IPS-18a (cell line): ENCODE results near the gene CASP9.
"Not testable (repeated sequence)": the region's sequence is repeated elsewhere in the genome, so short reads cannot be mapped to it uniquely, and the experiment has no call there.

Source experiments
- H3K27ac ChIP-seq: one replicate; pipeline ENCODE4 v1.5.1; 2013; ENCODE audit warnings: low read length
- H3K27me3 ChIP-seq: one replicate; pipeline ENCODE4 v1.6.1; 2013; ENCODE audit warnings: mild to moderate bottlenecking, low read length; ENCODE audit not compliant: control insufficient read depth, insufficient read depth
- H3K36me3 ChIP-seq: one replicate; pipeline ENCODE4 v1.6.1; 2013; ENCODE audit warnings: low read depth, low read length; ENCODE audit not compliant: control insufficient read depth
- H3K4me1 ChIP-seq: one replicate; pipeline ENCODE4 v1.6.1; 2013; ENCODE audit warnings: low read depth, low read length; ENCODE audit not compliant: control insufficient read depth
- H3K4me3 ChIP-seq: one replicate; pipeline ENCODE4 v1.5.1; 2013; ENCODE audit warnings: low read length
- H3K9ac ChIP-seq: one replicate; pipeline ENCODE4 v1.6.1; 2013; ENCODE audit warnings: mild to moderate bottlenecking, low read length, moderate library complexity
- H3K9me3 ChIP-seq: one replicate; pipeline ENCODE4 v1.6.1; 2013; ENCODE audit warnings: low read depth, low read length; ENCODE audit not compliant: control insufficient read depth

The CASP9 gene

DNA sequence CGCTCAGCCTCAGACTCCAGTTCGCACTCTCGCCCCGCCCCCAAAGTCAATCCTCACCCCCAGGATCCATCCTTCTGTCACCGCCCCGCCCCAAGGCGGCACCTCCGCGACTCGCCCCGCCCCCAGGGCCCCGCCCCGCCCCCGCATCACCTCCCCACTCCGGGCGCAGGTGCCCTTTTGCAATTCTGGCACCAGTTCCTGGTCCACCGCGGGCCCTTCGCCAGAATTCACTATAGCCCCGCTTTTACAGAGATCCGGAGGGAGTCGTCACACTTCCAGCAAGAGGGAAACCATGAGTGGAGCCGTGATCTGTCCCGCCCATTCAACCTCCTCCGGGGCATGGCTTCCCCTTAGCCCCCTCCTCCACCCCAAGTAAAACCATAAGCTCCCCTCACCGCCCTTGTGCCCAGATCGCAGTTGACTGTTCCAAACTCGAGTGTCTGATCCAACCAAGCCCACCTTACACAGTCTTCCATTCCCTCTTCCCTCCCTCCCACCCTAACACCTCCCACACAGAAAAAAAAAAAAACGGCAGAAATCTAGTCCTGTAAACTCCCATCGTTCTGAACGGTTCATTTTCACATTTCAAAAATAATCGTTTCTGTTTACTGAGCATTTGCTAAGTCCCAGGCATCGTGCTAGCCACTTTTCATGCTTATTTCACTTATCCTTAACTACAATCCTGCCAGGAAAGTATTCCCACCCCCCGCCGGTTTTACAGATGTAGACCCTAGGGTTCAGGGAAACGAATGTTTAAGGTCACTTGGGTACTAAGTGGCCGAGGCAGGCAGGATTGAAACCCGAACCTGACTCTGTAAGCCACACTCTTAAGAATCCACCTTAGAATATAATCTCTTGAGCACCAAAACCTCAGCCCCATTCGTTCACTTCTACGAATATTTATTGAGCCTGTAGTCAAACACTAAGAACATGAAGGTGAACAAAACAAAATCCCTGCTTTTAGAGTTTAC is 1.3 kb upstream of the CASP9 start:
- no peaks in the 10 kb centered on the region for H3K9me3 ChIP-seq
- H3K4me1 ChIP-seq = peaks cover 17% of the 10 kb centered on the region
- peak overlapping the region; percentile 68 for H3K4me3 ChIP-seq
- H3K9ac ChIP-seq = peak overlapping the region; percentile 21
- no peak overlapping the region for H3K27ac ChIP-seq
- H3K36me3 ChIP-seq = no peaks in the 10 kb centered on the region
- H3K27me3 ChIP-seq = no peaks in the 10 kb centered on the region

- no peaks in the 10 kb centered on the region for H3K9me3 ChIP-seq
- peaks cover 17% of the 10 kb centered on the region for H3K4me1 ChIP-seq
- H3K9ac ChIP-seq = peak overlapping the region; percentile 44
- peak overlapping the region; percentile 67 for H3K4me3 ChIP-seq
- no peaks in the 10 kb centered on the region for H3K36me3 ChIP-seq
- no peaks in the 10 kb centered on the region for H3K27me3 ChIP-seq
- H3K27ac ChIP-seq = no peak overlapping the region
Measured at GRCh38 chr1:15524283-15525049, 451 bp upstream of the CASP9 start.

- peak overlapping the region; percentile 66 for H3K9ac ChIP-seq
- H3K4me3 ChIP-seq = peak overlapping the region; percentile 80
- H3K9me3 ChIP-seq = no peaks in the 10 kb centered on the region
- no peaks in the 10 kb centered on the region for H3K27me3 ChIP-seq
- no peaks in the 10 kb centered on the region for H3K36me3 ChIP-seq
- peaks cover 17% of the 10 kb centered on the region for H3K4me1 ChIP-seq
- no peak overlapping the region for H3K27ac ChIP-seq
Measured at GRCh38 chr1:15523104-15524020, 653 bp downstream of the CASP9 start.

- Histone ChIP-seq H3K4me3 (no peak overlapping the region), H3K9me3 (no peaks in the 10 kb centered on the region), H3K4me1 (peaks cover 17% of the 10 kb centered on the region), H3K36me3 (no peaks in the 10 kb centered on the region), H3K27me3 (no peaks in the 10 kb centered on the region), H3K27ac (no peak overlapping the region), H3K9ac (no peak overlapping the region)
Measured at GRCh38 chr1:15522551-15522950, 1.5 kb downstream of the CASP9 start.

DNA sequence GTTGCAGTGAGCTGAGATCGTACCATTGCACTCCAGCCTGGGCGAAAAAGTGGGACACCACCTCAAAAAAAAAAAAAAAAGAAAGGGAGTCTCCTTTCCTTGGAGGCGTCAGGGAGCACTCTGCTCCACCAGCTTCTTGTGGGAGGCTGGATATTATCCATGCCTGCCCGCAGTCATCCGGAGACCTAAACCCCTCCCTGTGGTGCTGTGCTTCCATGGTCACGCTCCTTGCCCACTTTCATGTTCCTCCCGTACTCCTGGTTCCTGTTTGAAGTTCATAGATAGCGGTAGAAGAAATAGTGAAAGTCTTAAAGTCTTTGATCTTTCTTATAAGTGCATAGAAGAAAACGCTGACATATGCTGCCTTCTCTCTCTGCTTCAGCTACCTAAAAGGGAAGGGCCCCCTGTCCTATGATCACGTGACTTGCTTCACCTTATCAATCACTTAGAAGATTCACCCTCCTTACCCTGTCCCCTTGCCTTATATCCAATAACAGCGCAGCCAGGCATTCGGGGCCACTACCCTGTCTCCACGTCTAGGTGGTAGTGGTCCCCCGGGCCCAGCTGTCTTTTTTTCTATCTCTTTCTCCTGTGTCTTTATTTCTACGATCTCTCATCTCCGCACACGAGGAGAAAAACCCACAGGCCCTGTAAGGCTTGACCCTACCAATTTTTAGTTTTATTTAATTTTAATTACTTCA is 2.7 kb downstream of the CASP9 start:
- not testable (repeated sequence) for H3K9ac ChIP-seq, H3K4me3 ChIP-seq, H3K9me3 ChIP-seq, H3K36me3 ChIP-seq, H3K27ac ChIP-seq, H3K27me3 ChIP-seq
- peaks cover 15% of the 10 kb centered on the region for H3K4me1 ChIP-seq

DNA sequence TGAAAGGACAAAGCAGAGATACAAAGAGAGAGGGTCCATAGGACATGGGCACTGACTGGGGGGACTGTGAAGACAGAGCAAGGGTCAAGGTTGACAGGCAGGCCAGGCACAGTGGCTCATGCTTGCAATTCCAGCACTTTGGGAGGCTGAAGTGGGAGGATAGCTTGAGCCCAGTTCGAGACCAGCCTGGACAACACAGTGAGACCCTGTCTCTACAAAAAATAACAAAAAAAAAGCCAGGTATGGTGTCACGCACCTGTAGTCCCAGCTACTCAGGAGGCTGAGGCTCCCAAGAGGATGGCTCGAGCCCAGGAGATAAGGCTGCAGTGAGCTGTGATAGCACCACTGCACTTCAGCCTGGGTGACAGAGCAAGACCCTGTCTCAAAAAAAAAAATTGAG is 4.4 kb downstream of the CASP9 start:
- no peak overlapping the region for H3K9ac ChIP-seq
- H3K4me1 ChIP-seq = peaks cover 5% of the 10 kb centered on the region
- no peak overlapping the region for H3K27ac ChIP-seq
- H3K9me3 ChIP-seq = no peaks in the 10 kb centered on the region
- no peaks in the 10 kb centered on the region for H3K36me3 ChIP-seq
- no peak overlapping the region for H3K4me3 ChIP-seq
- H3K27me3 ChIP-seq = no peaks in the 10 kb centered on the region

DNA sequence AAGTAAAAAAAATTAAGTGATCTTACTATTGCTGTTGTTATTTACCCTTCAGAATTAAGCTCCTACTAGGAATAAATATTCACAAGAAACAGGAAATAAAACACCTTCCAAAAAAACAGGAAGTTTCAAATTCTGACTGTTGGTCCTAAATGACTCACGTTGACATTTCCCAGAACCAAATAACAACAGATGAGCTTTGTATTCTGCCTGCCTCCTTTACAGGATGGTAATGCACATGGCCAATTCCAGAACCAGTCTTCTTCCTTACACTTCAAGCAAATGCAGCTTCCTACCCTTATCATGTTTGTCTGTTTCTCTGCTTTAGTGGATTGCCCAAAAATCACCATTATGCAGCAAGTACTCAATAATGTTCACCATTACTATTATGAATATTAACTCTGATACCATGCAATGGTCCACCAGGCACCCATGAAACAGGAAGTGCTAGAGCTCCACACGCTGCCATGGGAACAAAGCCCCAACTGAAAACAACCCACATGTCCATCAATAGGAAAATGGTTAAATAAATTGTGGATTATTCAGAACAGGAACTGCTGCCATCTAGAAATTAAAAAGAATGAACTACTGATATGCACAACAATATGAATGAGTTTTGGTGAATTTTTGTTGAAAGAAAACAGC is 8.9 kb downstream of the CASP9 start:
- Histone ChIP-seq H3K4me3 (no peak overlapping the region), H3K36me3 (peaks cover 8% of the 10 kb centered on the region), H3K27ac (no peak overlapping the region), H3K9me3 (no peaks in the 10 kb centered on the region), H3K4me1 (no peaks in the 10 kb centered on the region), H3K9ac (no peak overlapping the region), H3K27me3 (no peaks in the 10 kb centered on the region)

- H3K27ac ChIP-seq, H3K36me3 ChIP-seq, H3K9me3 ChIP-seq, H3K27me3 ChIP-seq, H3K4me3 ChIP-seq, H3K9ac ChIP-seq, H3K4me1 ChIP-seq: not testable (repeated sequence)
Measured at GRCh38 chr1:15514557-15514956, 9.5 kb downstream of the CASP9 start.

DNA sequence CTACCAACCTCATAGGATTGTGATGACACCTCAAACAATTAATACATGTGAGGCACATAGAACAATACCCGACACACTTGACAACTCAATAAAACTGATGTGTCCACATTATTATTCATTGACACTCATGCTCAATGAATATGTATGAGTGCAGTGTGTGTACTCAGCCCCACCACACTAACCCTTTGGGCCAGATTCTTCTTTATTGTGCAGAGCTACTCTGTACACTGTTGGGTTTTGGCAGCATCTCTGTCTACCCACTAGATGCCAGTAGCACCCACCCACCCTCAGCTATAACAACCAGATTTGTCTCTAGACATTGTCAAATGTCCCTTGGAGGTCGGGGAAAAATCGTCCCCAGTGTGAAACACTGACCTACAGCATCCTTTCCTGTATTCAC is 10.1 kb downstream of the CASP9 start:
- no peak overlapping the region for H3K27ac ChIP-seq
- H3K9me3 ChIP-seq = no peaks in the 10 kb centered on the region
- peaks cover 2% of the 10 kb centered on the region for H3K4me1 ChIP-seq
- no peaks in the 10 kb centered on the region for H3K27me3 ChIP-seq
- peaks cover 8% of the 10 kb centered on the region for H3K36me3 ChIP-seq
- H3K9ac ChIP-seq = no peak overlapping the region
- H3K4me3 ChIP-seq = no peak overlapping the region

- no peak overlapping the region for H3K27ac ChIP-seq
- peaks cover 4% of the 10 kb centered on the region for H3K4me1 ChIP-seq
- no peak overlapping the region for H3K9ac ChIP-seq
- H3K27me3 ChIP-seq = no peaks in the 10 kb centered on the region
- H3K4me3 ChIP-seq = no peak overlapping the region
- H3K36me3 ChIP-seq = peaks cover 8% of the 10 kb centered on the region
- no peaks in the 10 kb centered on the region for H3K9me3 ChIP-seq
Measured at GRCh38 chr1:15513192-15513591, 10.8 kb downstream of the CASP9 start.
